HG03571 (cell line): Measurements from ENCODE around the gene PRRT1.
"Not testable (repeated sequence)": the region's sequence is repeated elsewhere in the genome, so short reads cannot be mapped to it uniquely, and the experiment has no call there.

Experiments used
- ATAC-seq: cut with Tn5 transposase; IDR thresholded peaks from one replicate; pipeline ENCODE4 v1.9.1; 2021; ENCODE audit not compliant: unreplicated experiment

The PRRT1 gene

GRCh38 chr6:32105433-32105832 is 46.3 kb downstream of the PRRT1 start:
- ATAC-seq = no peak

- ATAC-seq = no peak
Measured at GRCh38 chr6:32102255-32102654, 49.5 kb downstream of the PRRT1 start.

DNA sequence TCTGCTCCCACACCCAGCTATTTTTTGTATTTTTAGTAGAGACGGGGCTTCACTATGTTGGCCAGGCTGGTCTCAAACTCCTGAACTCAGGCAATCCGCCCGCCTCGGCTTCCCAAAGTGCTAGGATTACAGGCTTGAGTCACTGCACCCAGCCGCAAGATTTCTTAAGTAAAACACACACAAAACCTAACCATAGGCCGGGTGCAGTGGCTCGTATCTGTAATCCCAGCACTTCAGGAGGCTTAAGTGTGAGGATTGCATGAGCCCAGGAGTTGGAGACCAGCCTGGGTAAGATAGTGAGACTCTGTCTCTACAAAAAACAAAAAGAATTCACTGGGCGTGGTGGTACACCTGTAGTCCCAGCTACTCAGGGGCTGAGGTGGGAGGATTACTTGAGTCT is 51.5 kb downstream of the PRRT1 start:
- ATAC-seq = not testable (repeated sequence)
